ENCODE data around the gene ARHGAP10.

- TF ChIP-seq CTCF (IDR thresholded peaks at IDR 0.05; ENCODE audit: low read depth, low read length, poor library complexity, severe bottlenecking), result no peak
- TF ChIP-seq EZH2phosphoT487 (IDR thresholded peaks at IDR 0.05; ENCODE audit: borderline replicate concordance, low read length), result no peak
Observed at GRCh38 chr4:148061795-148062194, 329.9 kb downstream of the ARHGAP10 start.
